GM21576 (cell line): ENCODE measurements around the gene C14orf119.
A peak's percentile ranks its signal among the peaks of the same experiment; 100 is the strongest.
"Not testable (repeated sequence)": the region's sequence is repeated elsewhere in the genome, so short reads cannot be mapped to it uniquely, and the experiment has no call there.

Experiments
- ATAC-seq: cut with Tn5 transposase; IDR thresholded peaks from one replicate; pipeline ENCODE4 v1.9.1; 2021; ENCODE audit warnings: mild to moderate bottlenecking, moderate library complexity; ENCODE audit not compliant: unreplicated experiment

The C14orf119 gene

DNA sequence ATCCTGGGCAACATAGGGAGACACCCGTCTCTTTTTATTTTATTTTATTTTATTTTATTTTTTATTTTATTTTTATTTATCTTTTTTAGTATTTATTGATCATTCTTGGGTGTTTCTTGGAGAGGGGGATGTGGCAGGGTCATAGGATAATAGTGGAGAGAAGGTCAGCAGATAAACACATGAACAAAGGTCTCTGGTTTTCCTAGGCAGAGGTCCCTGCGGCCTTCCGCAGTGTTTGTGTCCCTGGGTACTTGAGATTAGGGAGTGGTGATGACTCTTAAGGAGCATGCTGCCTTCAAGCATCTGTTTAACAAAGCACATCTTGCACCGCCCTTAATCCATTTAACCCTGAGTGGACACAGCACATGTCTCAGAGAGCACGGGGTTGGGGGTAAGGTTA lies 12.3 kb downstream of the C14orf119 start:
- ATAC-seq: not testable (repeated sequence)

DNA sequence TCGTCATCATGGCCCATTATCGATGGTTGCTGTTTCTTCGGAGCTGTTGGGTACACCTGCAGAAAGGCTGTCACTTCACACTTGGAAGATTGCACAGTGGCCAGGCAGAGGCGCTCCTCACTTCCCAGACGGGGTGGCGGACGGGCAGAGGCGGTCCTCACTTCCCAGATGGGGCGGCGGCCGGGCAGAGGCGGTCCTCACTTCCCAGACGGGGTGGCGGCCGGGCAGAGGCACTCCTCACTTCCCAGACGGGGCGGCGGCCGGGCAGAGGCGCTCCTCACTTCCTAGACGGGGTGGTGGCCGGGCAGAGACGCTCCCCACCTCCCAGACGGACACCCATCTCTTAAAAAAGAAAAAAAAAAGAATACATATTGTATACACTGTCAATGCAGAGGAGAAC lies 12.9 kb downstream of the C14orf119 start:
- not testable (repeated sequence) for ATAC-seq

DNA sequence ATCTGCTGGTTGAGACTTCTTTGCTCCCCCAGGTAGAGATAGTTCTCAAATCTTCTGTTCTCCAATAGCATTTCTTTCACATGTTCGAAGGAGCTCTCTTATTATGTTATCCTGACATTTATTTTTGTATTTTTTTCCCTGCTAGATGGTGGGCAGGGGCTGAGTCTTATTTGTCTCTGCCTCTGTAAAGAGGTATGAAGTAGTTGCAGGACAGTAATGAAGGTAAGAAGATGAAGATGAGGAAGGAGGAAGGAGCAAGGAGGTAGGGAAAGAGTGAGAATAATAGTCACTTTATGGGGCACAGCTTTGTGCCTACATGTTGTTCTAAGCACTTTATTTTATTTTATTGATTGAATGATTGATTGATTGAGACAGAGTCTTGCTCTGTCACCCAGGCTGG lies 14.5 kb downstream of the C14orf119 start:
- no peak for ATAC-seq

DNA sequence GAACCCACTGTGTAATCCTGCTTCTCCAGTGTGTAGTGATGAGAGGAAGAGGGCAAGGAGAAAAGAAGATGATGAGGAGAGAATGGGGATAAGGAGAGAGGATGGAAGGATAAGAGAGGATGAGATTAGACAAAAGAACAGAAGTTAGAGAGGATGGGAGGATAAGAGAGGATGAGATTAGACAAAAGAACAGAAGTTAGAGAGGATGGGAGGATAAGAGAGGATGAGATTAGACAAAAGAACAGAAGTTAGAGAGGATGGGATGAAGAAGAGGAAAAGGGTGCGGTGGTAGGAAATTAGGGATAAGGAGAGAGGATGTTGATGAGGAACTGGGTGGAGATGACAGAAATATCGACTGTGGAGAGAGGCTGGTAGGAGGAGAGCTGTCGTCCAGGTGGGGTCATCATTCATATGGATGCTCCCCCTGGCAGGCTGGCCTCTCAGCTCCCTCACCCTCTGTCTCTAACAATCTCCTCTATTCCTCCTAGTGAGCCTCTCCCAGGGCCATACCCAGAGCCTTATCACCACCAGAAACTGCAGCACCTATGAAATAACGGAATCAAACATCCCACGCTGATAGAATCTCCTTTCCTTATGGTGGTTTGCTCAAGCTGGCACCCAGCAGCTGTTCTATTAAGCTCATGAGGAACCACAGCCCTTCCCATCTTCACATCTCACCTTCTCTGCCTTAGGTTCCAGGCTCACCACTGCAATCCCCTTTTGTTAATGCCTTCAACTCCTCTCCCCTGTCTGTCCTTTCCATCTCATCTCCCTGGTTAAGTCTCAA lies 15.5 kb downstream of the C14orf119 start:
- ATAC-seq: no peak

DNA sequence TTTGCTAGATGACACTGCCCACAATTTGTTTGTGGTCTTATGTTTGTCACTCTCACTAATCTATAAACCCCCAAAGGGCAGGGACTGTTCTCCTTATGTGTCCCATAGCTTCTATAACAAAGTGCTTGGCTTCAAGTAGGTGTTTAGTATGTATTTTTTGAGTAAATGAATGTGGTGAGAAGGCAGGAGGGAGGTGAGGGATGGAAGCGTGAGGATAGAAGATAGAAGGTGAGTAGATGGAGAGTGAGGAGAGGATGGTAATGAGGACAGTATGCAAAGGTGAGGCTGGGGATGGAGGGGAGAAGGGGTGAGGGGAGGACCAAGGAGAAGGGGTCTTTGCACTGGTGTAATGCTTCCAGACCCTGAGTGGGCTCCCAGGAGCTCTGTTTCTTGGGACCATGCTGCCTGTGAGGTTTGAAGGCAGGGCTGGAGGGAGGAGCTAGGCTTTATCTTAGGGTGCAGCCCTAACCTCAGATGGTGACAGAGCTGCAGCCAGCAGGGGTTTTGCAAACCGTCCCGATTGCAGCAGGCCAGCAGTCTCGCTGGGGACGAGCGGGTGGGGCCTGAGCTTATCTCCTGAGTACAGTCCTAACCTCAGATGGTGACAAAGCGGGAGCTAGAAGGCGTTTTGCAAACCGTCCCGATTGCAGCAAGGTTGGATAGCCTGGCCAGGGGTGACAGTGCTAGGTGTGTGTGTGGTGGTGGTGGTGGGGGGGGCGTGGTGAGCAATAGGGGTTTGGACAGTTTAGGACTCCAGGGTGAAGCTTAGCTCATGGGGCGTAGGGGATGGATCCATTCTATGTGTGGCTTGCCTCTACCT lies 17.3 kb downstream of the C14orf119 start:
- no peak for ATAC-seq

DNA sequence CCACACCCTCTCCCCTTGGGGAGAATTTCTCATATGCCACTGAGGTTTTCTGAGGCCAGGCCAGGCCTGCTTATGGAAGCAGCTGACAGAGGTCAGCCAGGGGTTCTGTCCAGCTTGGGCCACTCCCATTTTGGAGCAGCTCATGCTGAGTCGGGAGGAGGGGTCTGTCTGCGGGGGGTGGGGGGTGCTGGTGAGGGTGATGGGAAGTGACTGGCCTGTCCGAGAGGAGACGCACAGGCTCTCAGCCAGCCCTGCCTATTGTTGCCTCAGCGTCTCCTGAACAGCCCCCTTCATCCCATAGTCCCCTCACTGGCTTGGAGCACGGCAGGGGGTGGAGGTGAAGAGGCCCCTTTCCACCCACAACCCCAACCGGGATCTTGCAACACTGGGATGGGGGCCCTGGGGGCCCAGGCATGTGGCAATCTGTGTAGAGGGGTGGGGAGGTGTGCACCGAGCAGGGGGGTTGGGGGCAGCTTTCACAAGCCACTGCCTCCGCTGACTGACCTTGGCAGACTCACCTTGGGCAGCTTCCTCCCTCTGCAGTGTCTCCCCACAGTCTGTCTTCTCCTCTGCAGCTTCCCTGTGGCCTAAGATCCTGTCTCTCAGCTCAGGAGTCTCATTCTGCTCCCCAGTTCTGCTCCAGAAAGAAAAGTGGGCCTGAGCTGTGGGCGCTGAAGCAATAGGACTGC lies 18.3 kb downstream of the C14orf119 start:
- ATAC-seq: no peak

DNA sequence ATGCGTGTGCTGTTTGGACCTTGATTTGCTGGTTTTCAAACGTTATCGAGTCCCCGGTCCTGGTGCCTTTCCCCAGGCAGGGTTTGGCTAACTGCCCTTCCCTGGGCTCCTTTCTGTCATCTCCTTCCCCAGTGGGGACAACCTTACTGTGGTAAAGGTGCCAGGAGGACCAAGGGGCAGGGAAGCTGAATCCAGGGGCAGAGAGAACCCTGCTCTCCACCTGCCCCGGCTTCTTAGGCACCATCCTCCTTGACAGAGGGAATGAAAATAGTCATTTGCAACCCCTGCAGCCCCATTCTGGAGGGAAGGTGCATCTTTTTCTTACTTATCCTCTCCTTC lies 18.8 kb downstream of the C14orf119 start:
- no peak for ATAC-seq

DNA sequence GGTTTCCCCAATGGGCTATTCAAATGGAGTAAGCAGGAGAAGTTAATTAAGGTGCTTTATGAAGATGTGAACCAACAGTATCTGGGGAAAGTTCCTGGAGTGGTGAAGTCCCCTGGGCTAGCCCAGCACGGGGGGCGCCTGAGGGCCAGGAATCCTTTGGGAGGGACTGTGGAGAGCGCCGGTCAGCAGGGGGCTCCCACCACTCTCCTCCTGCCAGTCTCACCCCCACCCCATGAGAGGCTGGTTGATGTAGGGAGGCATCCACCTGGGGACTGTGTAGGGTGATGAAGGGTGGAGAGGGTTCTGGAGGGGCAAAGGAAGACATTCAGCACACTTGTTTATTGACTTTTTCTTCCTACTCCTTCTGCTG lies 19.3 kb downstream of the C14orf119 start:
- ATAC-seq: no peak

DNA sequence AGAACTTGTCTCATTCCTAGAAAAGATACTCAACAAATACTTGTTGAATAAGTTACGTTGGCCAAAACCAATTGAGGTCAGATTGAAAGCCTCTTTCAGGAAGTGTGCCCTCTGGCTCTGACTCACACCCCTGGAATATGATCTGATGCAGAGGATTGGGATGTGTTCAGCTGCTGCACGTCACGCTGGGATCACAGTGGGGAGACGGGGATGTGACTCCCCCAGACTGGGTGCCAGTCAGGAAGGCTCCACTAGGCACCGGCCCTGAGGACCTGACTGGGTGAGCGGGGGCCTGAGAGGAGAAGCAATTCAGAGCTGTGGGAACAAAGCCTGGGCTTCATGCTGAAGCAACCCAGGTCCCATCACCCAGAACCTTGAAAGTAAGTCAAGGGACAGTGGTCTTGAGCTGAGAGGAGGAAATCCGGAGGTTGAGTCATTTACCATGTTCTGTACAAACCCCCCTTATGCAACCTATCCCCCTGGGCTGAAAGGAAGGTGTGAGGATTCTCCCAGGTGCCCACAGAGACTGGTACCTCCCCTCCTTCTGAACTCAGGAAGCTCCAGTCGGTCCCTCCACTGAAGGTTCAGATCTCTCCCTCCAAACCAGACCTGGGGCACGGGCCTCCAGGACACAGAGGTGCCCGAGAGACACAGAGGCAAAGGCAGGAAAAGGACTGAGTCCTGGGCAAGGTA lies 19.9 kb downstream of the C14orf119 start:
- ATAC-seq: no peak

DNA sequence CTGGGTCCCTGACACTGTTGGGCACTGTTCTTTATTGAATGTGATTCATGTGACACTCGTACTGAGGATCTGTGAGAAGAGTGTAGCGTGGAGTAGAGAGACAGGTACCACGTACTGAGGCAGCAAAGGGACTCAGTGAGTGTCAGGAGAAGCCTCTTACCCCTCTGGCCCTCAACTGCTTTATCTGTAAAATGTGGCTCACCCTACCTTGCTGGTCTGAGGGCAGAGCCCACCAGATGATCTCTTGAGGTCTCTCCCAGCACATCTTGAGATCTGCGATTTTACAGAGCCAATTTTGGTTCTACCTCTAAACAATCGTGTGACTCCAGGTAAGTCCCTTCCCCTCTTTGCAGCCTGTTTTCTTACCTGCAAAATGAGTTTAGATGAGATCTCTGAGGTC lies 20.6 kb downstream of the C14orf119 start:
- no peak for ATAC-seq

DNA sequence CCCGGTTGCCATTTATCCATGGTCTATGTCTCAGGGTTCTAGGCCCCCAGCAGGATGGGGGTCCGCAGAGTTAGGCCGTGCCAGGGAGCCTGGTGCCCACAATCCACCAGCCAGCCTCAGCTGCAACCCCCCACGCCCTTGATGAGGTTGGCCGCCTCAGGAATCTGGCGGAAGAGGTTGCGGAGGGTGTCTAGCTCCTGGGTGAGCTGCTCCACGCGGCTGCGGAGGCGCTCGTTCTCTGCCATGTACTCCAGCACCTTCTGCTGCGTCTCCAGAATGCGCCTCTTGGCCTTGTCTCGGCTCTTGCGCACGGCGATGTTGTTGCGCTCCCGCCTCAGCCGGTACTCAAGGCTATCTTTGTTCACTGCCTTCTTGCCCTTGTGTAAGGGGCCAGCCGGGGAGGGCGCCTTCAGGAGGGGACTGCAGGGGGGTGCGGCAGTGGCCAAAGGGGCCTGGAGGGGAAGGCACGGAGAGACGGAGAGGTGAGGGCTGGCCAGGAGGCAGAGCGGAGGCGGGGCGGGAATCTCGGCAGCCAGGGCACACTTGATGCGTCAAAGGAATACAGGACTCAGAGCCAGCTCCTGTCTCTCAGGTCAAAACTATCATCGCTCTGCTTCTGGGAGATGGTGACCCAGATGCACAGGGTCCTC lies 22.2 kb downstream of the C14orf119 start:
- no peak for ATAC-seq

DNA sequence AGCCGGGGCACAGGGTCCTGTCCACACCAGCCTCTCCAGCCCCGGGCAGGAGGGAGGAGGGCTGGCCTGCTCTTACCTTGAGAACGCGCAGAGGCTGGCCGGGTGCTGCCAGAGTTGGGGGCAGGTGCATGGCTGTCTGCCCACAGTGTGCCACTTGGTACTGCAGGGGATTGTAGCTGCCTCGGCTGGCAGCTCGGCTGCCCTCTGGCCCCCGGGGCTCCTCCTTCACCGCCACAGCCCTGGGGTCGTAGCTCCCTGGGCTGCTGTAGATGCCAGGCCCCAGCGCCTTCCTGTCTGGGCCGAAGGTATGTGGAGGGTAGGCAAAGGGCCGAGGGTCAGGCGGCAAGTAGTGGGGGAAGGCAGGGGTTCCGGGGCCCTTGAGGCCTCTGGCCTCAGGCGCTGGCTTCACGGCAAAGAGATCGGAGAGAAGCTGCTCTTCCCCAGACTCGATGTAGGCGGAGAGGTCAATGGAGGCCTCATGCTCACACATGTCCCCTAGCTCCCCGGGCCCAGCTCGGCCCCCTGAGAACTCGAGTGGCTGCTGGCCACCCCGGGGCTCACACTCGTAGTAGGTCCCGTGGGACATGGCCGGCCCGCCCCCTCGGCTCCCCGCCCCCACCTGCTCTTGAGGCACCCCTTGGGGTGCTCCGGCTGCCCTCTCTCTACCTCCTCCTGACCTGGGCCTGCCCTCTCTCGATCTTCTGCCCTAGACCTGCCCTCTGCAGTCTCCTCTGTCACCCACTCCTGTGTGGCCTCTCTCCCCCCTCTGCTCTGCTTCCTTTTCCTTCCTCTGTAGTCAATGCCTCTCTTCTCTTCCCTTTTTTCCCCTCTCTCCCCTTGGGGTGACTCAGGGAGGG lies 23.4 kb downstream of the C14orf119 start, which contains the start of gene CEBPE:
TSS of gene CEBPE (minus strand) at position 750 of the 857 bp plus-strand sequence. CDS start at position 586, 164 bp downstream.
- no peak for ATAC-seq

DNA sequence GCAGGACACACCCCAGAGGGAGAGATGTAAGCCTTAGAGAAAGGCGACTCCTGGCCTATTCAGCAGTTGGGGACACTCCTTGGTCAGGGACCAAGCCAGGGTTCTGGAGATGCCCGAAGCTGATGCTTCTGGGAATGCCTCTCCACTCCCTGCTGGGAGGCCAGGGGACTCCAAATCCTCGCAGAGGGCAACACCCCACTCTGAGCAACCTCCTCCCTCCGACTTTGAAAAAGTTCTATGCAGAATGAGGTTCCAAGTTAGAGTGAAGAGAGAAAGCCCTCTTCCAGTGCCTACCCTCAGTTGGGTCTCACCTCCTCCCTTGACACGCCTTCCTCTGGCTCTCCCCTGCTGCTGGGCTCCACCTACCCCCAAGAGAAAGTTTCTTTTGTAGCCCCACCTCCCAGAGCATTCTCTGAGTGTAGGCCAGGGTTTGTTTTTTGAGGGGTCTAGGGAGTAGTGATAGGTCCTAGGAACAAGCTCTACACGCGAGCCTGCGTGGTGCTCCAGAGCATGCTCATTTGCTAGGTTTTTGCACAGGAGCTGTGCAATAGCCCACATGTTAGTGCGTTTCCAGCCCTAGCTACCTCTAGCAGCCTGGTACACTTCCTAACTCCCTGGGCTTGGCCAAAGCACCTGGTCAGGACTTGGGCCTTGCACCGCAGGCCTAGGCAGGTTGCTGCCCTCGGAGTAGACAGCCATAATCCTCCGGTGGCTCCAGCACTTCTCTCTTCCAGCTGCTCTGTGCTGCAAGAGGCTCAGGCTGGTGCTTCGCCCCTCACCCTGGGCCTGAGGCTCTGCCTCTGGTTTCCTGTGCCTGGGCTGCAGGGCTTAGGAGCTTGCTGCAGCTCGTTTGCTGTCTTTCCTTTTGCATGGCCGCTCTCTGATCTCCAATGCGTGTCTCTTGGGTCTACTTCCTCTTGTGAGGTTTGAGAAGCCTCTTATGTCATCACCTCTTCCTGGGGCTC lies 24.3 kb downstream of the C14orf119 start:
- no peak for ATAC-seq

DNA sequence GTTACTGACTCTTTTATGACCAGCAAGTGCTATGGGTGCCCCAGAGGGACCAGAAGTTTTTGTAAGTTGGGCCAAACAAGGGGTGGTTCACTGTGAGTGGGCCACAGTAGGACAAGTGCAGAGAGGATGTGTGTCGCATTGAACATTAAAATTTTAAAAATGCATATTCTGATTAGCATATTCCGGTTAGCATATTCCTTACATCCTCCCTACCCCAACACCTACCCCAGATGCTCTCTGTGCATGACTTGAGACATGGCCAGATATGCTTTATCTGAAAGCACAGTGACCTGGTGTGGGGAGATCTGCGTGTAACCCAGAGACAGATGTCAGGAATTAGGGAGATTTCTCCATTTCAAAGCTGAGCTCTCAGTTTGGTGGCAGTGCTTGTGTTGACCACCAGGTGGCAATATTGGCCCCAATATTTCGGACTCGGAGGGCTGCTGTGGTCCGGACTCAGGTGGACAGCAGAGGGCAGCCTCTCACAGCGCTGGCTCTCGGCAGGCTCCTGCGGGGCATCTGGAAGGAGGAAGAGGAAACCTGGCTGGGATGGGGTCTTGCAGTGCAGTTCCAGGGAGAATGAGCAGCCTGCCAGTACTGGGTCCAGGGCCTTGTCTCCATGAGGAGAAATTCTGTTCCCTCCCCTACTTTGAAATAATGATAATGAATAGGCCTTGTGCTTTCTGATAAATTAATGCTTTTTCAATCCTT lies 25.4 kb downstream of the C14orf119 start:
- peak; percentile 71 for ATAC-seq

DNA sequence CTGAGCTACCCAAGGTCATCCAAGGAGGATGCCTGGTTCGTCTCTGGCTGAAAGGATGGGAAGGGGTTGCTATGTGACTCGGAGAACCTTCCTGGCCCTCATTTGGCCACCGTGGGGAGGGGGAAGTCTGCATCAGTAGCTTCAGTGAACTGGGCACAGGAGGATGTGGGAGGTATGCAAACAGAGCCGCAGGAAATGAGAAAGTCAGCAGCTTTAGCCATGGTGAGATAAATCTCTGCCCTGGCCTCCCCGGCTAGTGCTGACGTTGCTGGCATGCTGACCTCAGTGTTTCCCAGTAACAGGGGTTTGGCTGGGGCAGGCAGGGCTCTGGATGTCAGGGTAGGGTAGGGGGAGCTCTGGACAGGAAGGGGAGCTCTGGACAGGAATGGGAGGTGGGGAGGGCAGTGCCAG lies 26.1 kb downstream of the C14orf119 start:
- ATAC-seq: peak; percentile 45

DNA sequence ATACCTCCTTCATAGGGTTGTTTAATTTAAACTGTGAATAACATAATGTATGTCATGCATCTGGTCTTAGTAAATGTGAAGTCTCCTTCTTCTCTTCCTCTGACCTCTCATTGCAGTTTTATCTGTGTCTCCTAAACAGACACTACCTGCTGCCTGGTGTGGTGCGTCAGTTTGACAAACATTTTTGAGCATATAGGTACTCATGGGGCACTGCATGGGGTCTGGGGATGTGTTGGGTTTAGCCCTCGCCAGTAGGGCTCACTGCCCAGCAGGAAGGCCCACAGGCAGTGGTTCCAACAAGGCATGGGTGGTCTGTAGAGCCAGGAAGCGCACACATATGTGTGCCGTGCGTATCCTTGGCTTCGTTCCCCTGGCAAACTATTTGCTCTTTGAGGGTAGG lies 26.8 kb downstream of the C14orf119 start:
- no peak for ATAC-seq

DNA sequence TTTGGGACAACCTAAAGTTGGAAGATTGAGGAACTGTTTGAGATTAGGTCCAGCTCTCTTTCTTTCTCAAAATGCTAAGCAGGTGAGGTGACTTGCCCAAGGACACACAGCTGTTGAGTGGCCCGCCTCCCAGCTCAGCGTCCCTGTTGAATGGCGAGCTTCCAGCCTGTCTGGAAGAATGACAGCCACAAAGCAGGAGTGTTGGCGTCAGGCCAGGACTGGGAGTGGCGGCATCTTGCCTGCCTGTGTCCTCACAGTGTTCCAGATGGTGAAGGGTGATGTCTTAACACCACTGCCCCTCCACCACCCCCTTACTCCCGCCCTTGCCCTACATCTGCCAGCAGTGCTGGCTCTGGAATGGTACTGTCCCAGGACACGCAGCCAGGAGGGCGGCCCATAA lies 28.1 kb downstream of the C14orf119 start:
- no peak for ATAC-seq
